Ascending aorta (tissue), 2 donors: Measurements from ENCODE around the gene FAM81A. TPM values are rescaled to one million over a fixed set of nuclear protein-coding genes. Genes with fewer than 3 reads are reported as not detected.
"Not testable (repeated sequence)": the region's sequence is repeated elsewhere in the genome, so short reads cannot be mapped to it uniquely, and the experiment has no call there.

Experiments
- DNase-seq, 2 donors: peaks; one replicate each; pipeline ENCODE4 v3.0.0-alpha.2; 2019; ENCODE audit warnings: low spot score in 2 of 2
- H3K27ac ChIP-seq, 2 donors: fragments of 200-600 bp; sonication (generic); one replicate each; pipeline ENCODE4 v1.5.1; 2016 to 2017; ENCODE audit warnings: mild to moderate bottlenecking in 1 of 2
- H3K27me3 ChIP-seq: fragments of 200-600 bp; sonication (generic); one replicate; pipeline ENCODE4 v1.5.1; 2017
- H3K36me3 ChIP-seq, 2 donors: fragments of 200-600 bp; sonication (generic); one replicate each; pipeline ENCODE4 v1.5.1; 2016
- H3K4me1 ChIP-seq, 2 donors: fragments of 200-600 bp; sonication (generic); one replicate each; pipeline ENCODE4 v1.5.1; 2016 to 2017; ENCODE audit warnings: mild to moderate bottlenecking in 1 of 2
- H3K4me3 ChIP-seq, 2 donors: fragments of 200-600 bp; sonication (generic); one replicate each; pipeline ENCODE4 v1.5.1; 2016 to 2017; ENCODE audit warnings: mild to moderate bottlenecking in 1 of 2
- H3K9me3 ChIP-seq, 2 donors: fragments of 200-600 bp; sonication (generic); one replicate each; pipeline ENCODE4 v1.5.1; 2016
- intact Hi-C: fragments of 100-400 bp; cut with DNase I; formaldehyde crosslinking; loops from one replicate; pipeline ENCODE4 v1.15.1; 2023
- total RNA-seq: library from RNA; depleted of rRNA; stranded (reverse); fragments of >200 nt; gene quantifications from one replicate; pipeline ENCODE4 v1.1.0, GENCODE V29; 2016
- TF ChIP-seq, protein P1 (sequence below), 3 experiments: fragments of 200-600 bp in 2 of 3; fragments of 450-650 bp in 1 of 3; sonication (generic) in 2 of 3; IDR thresholded peaks; one replicate each; pipeline ENCODE4 v1.5.1; 2016 to 2019; ENCODE audit warnings: antibody characterized with exemption in 3 of 3, mild to moderate bottlenecking in 1 of 3, moderate library complexity in 1 of 3

Gene FAM81A
- total RNA-seq, 1 donor from 2014 or later: not detected

DNA sequence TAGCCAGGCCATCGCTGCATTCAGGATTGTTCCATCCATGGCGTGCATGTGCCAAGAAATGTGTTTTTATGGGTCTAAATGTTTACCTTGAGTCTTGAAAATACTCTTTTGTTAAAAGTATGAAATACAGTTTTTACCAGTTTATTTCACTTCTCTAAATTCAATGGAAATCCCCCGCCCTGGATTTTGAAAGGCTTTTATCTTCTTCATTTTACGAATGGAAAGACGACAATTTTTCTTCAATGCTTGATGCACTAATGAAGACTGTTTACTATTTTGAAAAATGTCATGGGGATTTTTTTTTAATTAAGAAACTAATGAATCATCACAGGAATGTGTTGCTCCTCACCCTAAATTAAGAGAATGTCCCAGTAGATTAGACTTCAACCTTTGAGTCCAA lies 83.5 kb downstream of the FAM81A start:
- intact Hi-C loops: no loop called here
- Histone ChIP-seq H3K27me3 (no peaks in the 10 kb centered on the region), H3K9me3 (no peaks in the 10 kb centered on the region), H3K4me3 (no peak overlapping the region), H3K36me3 (no peaks in the 10 kb centered on the region), H3K4me1 (no peaks in the 10 kb centered on the region), H3K27ac (no peak overlapping the region)
- TF ChIP-seq, protein P1, sequence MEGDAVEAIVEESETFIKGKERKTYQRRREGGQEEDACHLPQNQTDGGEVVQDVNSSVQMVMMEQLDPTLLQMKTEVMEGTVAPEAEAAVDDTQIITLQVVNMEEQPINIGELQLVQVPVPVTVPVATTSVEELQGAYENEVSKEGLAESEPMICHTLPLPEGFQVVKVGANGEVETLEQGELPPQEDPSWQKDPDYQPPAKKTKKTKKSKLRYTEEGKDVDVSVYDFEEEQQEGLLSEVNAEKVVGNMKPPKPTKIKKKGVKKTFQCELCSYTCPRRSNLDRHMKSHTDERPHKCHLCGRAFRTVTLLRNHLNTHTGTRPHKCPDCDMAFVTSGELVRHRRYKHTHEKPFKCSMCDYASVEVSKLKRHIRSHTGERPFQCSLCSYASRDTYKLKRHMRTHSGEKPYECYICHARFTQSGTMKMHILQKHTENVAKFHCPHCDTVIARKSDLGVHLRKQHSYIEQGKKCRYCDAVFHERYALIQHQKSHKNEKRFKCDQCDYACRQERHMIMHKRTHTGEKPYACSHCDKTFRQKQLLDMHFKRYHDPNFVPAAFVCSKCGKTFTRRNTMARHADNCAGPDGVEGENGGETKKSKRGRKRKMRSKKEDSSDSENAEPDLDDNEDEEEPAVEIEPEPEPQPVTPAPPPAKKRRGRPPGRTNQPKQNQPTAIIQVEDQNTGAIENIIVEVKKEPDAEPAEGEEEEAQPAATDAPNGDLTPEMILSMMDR (IDR thresholded peaks at IDR 0.05): no peak
- no peak for DNase-seq

DNA sequence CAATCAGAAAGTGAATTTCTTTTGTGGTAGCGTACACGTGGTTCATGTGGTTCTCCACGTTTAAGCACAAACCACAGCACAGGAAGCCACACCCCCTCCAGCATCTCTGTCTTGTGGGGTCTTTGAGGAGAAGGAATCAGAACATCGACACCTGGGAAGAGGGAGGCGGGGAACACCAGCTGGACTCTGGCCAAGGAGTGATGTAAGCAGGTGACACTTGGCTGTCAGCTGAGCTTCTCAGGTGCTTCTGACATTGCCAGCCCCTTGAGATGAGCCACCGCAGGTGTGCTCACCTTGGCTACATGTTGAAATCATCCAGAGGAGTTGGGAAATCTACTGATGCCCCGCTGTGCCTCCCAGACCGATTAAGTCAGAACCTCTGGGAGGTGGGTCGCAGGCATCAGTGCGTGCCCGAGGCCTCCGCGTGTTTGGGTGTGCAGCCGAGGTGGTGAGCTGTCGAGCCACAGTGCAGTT lies 85.0 kb downstream of the FAM81A start:
- no peak for DNase-seq
- intact Hi-C loops: no loop called here
- Histone ChIP-seq H3K36me3 (no peaks in the 10 kb centered on the region), H3K9me3 (no peaks in the 10 kb centered on the region), H3K4me1 (no peaks in the 10 kb centered on the region), H3K4me3 (no peak overlapping the region), H3K27me3 (no peaks in the 10 kb centered on the region), H3K27ac (no peak overlapping the region)
- TF ChIP-seq, protein P1 (IDR thresholded peaks at IDR 0.05): no peak

DNA sequence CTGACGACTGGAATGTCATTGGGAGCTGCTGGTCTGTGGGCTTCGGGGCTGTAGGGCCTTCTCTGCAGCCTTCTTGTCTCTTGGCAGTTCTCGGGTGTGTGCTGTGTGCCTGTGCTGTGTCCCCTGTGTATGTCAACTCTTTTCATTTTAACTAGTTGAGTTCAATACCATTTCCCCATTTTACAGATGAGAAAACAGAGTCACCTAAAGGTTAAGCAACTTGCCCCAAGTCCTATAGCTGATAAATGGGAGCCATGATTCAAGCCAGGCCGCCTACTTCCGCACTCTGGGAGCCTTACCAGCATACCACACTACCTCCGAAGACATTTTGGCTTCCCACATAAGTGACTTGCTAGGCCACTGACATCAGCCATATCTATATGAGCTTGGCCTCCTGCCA lies 85.7 kb downstream of the FAM81A start:
- no peak overlapping the region for H3K27ac ChIP-seq
- no peaks in the 10 kb centered on the region for H3K36me3 ChIP-seq
- no peak overlapping the region for H3K4me3 ChIP-seq
- H3K9me3 ChIP-seq: no peaks in the 10 kb centered on the region
- TF ChIP-seq, protein P1 (IDR thresholded peaks at IDR 0.05): no peak
- H3K27me3 ChIP-seq: no peaks in the 10 kb centered on the region
- H3K4me1 ChIP-seq: no peaks in the 10 kb centered on the region
- DNase-seq: no peak
- intact Hi-C loops: no loop called here

DNA sequence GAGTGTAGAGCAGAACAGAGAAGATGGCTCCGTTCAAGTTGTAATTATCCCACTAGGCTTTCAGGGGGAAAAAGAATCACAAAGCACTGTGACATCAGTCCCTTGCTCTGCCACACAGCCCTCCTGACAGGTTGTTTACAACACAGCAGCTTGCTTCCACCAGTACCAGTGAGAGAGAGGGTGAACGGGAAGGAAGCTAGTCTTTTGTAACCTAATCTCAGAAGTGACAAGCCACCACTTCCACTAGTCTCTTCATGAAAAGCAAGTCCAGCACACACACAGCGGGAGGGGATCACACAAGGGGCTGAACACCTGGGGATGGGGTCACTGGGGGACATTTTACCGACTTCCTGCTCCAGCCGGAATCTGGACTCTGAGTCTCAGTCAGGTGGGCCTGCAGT lies 86.3 kb downstream of the FAM81A start:
- Histone ChIP-seq H3K36me3 (no peaks in the 10 kb centered on the region), H3K9me3 (no peaks in the 10 kb centered on the region), H3K27me3 (no peaks in the 10 kb centered on the region), H3K27ac (no peak overlapping the region), H3K4me1 (no peaks in the 10 kb centered on the region), H3K4me3 (no peak overlapping the region)
- intact Hi-C loops: no loop called here
- DNase-seq: no peak
- TF ChIP-seq, protein P1 (IDR thresholded peaks at IDR 0.05): no peak

DNA sequence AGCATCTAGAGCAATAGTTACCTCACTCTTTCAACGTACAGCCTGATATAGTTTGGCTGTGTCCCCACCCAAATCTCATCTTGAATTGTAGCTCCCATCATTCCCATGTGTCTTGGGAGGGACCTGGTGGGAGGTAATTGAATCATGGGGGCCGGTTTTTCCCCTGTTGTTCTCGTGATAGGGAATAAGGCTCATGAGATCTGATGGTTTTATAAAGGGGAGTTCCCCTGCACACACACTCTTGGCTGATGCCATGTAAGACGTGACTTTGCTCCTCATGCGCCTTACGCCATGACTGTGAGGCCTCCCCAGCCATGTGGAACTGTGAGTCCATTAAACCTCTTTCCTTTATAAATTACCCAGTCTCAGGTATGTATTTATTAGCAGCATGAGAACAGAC lies 88.5 kb downstream of the FAM81A start:
- H3K36me3 ChIP-seq, H3K27ac ChIP-seq, DNase-seq, H3K4me1 ChIP-seq, H3K27me3 ChIP-seq, intact Hi-C loops, H3K4me3 ChIP-seq, H3K9me3 ChIP-seq: not testable (repeated sequence)

DNA sequence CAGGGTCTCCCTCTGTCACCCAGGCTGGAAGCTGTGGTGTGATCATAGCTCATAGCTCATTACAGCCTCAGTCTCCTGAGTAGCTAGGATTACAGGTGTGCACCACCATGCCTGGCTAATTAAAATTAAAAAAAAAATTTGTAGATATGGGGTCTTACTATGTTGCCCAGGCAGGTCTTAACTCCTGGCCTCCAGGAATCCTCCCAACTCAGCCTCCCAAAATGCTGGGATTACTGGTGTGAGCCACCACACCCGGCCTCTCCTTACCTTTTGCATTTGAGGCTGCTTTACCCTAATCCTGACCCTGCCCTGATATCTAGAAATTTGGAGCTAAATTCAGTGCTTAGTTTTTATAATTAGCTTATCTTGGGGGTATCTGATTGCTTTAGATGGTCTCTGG lies 90.4 kb downstream of the FAM81A start:
- Histone ChIP-seq H3K27ac (no peak overlapping the region), H3K4me1 (no peaks in the 10 kb centered on the region), H3K36me3 (no peaks in the 10 kb centered on the region), H3K4me3 (no peak overlapping the region), H3K27me3 (no peaks in the 10 kb centered on the region), H3K9me3 (no peaks in the 10 kb centered on the region)
- intact Hi-C loops: no loop called here
- no peak for DNase-seq
- TF ChIP-seq, protein P1 (IDR thresholded peaks at IDR 0.05): no peak
